HCT116 (cell line): ENCODE data around the gene PDCD6IP.

ENCODE experiments used
- EGR1 ChIP-seq: IDR thresholded peaks from 2 replicates; pipeline ENCODE4 v1.6.1; 2012; ENCODE audit warnings: low read depth
- FOSL1 ChIP-seq: IDR thresholded peaks from 2 replicates; pipeline ENCODE4 v1.6.1; 2012; ENCODE audit warnings: low read depth
- POLR2A ChIP-seq: IDR thresholded peaks from 2 replicates; pipeline ENCODE4 v1.7.0; 2011; ENCODE audit warnings: borderline replicate concordance; ENCODE audit not compliant: insufficient read depth, insufficient read length; ENCODE audit errors: extremely low read depth
- POLR2AphosphoS5 ChIP-seq: IDR thresholded peaks from 2 replicates; pipeline ENCODE4 v1.6.1; 2011; ENCODE audit warnings: mild to moderate bottlenecking, low read depth, low read length, moderate library complexity
- RAD21 ChIP-seq: IDR thresholded peaks from 2 replicates; pipeline ENCODE4 v1.6.1; 2012; ENCODE audit warnings: low read depth, mild to moderate bottlenecking
- SIN3A ChIP-seq: IDR thresholded peaks from 2 replicates; pipeline ENCODE4 v1.6.1; 2012; ENCODE audit warnings: low read depth
- TF ChIP-seq, protein P1 (sequence below), 3 experiments: fragments of 200-600 bp in 1 of 3; sonication (generic) in 1 of 3; IDR thresholded peaks in 2 of 3; conservative IDR thresholded peaks in 1 of 3; 2 replicates each; pipeline ENCODE4 v1.5.1; 2012 to 2017; ENCODE audit warnings: low read depth in 2 of 3, low read length in 2 of 3, antibody characterized with exemption in 1 of 3, borderline replicate concordance in 1 of 3, control low read depth in 1 of 3, mild to moderate bottlenecking in 1 of 3, mixed read lengths in 1 of 3, mixed run types in 1 of 3, moderate library complexity in 1 of 3; ENCODE audit not compliant: insufficient read depth in 1 of 3
- TF ChIP-seq, protein P2 (sequence below): IDR thresholded peaks from 2 replicates; pipeline ENCODE4 v1.6.1; 2012

DNA sequence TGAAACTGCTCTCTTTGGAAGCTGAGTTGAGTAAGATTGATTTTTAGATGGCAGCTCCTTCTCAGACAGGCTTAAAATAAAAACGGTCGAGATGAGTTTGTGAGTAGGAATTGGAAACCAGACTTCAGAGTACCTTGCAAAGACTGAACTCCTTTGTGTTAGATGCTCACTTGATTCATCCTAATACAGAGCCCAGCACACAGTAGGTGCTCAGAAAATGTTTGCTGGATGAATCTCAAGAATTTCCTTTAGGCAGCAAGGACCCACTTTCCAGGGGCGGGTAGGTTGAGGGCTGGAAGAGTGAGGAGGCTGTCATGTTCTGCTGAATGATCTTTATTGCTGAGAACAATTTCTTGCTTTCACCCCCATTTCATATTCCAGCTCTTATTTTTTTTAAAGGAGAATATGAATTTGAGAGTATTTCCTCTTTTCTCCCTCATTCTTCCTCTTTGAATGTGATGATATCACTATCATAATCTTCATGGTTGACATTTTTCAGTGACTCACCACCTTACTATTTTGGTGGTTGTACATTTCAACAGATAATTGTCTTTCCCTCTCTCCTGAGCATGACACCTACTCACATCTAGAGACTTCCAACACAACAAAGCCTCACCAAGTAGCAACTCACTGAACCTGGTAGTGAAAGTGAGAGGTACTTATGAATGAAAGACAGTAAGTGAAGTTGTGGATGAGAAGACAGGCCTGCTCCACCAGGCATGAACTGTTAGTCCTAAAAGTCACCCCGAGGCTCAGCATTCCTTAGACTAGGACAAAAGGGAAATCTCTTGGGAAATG lies 113.3 kb downstream of the PDCD6IP start:
- TF ChIP-seq POLR2AphosphoS5 (no peak), EGR1 (no peak), SIN3A (no peak), POLR2A (no peak), FOSL1 (no peak), RAD21 (no peak)
- TF ChIP-seq, protein P1, sequence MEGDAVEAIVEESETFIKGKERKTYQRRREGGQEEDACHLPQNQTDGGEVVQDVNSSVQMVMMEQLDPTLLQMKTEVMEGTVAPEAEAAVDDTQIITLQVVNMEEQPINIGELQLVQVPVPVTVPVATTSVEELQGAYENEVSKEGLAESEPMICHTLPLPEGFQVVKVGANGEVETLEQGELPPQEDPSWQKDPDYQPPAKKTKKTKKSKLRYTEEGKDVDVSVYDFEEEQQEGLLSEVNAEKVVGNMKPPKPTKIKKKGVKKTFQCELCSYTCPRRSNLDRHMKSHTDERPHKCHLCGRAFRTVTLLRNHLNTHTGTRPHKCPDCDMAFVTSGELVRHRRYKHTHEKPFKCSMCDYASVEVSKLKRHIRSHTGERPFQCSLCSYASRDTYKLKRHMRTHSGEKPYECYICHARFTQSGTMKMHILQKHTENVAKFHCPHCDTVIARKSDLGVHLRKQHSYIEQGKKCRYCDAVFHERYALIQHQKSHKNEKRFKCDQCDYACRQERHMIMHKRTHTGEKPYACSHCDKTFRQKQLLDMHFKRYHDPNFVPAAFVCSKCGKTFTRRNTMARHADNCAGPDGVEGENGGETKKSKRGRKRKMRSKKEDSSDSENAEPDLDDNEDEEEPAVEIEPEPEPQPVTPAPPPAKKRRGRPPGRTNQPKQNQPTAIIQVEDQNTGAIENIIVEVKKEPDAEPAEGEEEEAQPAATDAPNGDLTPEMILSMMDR (IDR thresholded peaks at IDR 0.05 in 2 of 3, conservative IDR thresholded peaks at IDR 0.05 in 1 of 3; ENCODE audit: borderline replicate concordance in 1 of 3, insufficient read depth in 1 of 3, low read depth in 2 of 3, low read length in 2 of 3), result no peak
- TF ChIP-seq, protein P2, sequence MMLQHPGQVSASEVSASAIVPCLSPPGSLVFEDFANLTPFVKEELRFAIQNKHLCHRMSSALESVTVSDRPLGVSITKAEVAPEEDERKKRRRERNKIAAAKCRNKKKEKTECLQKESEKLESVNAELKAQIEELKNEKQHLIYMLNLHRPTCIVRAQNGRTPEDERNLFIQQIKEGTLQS, result no peak
